Measurements from ENCODE around the gene CNOT10. TPM values are rescaled to one million over a fixed set of nuclear protein-coding genes. Genes with fewer than 3 reads are reported as not detected.

The CNOT10 gene, protein sequence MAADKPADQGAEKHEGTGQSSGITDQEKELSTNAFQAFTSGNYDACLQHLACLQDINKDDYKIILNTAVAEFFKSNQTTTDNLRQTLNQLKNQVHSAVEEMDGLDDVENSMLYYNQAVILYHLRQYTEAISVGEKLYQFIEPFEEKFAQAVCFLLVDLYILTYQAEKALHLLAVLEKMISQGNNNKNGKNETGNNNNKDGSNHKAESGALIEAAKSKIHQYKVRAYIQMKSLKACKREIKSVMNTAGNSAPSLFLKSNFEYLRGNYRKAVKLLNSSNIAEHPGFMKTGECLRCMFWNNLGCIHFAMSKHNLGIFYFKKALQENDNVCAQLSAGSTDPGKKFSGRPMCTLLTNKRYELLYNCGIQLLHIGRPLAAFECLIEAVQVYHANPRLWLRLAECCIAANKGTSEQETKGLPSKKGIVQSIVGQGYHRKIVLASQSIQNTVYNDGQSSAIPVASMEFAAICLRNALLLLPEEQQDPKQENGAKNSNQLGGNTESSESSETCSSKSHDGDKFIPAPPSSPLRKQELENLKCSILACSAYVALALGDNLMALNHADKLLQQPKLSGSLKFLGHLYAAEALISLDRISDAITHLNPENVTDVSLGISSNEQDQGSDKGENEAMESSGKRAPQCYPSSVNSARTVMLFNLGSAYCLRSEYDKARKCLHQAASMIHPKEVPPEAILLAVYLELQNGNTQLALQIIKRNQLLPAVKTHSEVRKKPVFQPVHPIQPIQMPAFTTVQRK
- total RNA-seq (2022; extraction: Qiagen RNA extraction; ENCODE audit: low read depth) = 27.4 to 34.5 TPM (median 29.2 TPM) in 5 replicates

DNA sequence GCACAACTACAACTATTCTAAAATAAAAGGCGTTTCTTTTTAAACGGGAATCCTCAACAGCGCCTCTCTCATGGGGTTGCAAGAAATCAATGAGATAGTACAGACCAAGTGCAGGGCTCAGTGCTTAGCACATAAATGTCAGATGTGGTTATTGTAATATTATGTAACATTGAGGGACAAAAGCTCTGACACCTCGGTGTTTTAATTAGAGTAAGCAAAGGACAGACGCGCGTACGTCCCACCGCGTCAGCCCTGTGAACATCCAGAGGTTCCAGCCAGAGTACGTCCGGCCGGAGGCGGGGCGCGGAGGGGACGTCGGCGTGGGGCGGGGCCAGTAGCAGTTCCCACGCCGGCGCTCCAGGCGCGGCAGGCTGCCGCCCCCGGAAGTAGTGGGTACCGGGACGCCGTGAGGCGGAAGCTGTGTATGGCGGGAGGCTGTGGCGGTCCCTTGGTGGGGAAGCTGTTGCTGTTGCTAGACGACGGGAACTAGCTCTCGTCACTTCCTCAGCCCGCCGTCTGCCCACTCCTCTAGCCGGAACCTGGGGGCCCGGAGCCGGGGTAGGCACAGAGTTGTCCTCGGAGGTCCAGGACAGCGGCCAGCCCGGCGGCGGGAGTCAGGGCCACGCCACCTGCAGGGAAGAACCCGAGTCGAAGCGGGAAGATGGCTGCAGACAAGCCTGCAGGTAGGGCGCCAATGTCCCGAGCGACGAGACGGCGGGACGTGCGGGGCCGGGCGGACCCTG, at the start of gene CNOT10:
CNOT10 (plus strand) TSS at position 389 of the 743 bp plus-strand sequence; CDS start at position 662, 273 bp downstream.

DNA sequence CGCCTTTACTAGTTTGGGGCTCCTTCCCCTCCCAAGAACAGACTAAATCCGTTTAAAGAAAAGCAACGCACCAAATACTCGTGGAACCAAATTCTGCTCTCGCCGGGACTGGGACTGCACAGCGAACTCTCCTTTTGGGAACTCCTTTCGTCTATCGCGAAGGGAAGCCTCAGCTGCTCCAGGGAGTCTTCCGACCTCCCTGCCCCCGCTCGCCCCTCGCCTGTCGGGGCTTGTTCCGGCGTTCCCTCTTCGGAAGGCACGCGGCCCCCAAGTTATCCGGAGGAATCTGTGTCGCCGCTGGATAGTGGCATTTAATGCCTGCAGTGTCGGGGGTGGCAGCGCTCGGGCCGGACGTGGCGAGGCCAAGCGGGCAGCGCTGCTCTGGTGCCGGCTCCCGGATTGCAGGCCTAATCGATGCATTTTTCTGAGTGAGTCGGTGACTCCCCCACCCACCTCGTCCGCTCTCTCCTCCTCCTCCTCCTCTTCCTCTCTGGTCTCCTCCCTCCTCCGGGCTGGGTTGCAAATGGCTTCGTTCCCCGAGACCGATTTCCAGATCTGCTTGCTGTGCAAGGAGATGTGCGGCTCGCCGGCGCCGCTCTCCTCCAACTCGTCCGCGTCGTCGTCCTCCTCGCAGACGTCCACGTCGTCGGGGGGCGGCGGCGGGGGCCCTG, 132.7 kb downstream of the CNOT10 start, which contains the start of gene TRIM71:
TRIM71 (plus strand) TSS at position 440 of the 671 bp plus-strand sequence; CDS start at position 524, 84 bp downstream.

Other genes starting within 250 kb of the CNOT10 start
- gene CMTM6, start 182.3 kb upstream of the CNOT10 start, total RNA-seq (2022; extraction: Qiagen RNA extraction; ENCODE audit: low read depth) = 23.8 to 44.1 TPM (median 41.0 TPM) in 5 replicates
- 38.3 to 50.9 TPM (median 39.6 TPM) in 5 replicates for gene DYNC1LI1, start 114.3 kb upstream of the CNOT10 start, total RNA-seq (2022; extraction: Qiagen RNA extraction; ENCODE audit: low read depth)
- gene TRIM71, start 132.8 kb downstream of the CNOT10 start, total RNA-seq (2022; extraction: Qiagen RNA extraction; ENCODE audit: low read depth) = not detected in 5 replicates